Mammary epithelial cell (primary cell): ENCODE results near the gene RBMS3.

Experiments used
- EZH2 ChIP-seq: IDR thresholded peaks from 2 replicates; pipeline ENCODE4 v1.6.1; 2012; ENCODE audit warnings: low read length, inconsistent platforms, borderline replicate concordance
- TF ChIP-seq, protein P1 (sequence below), 2 donors: IDR thresholded peaks in 1 of 2; conservative IDR thresholded peaks in 1 of 2; 2 replicates each; pipeline ENCODE4 v1.5.1; 2011 to 2012; ENCODE audit warnings: inconsistent platforms in 2 of 2, low read length in 2 of 2, mild to moderate bottlenecking in 2 of 2, control low read depth in 1 of 2, low read depth in 1 of 2; ENCODE audit not compliant: insufficient read depth in 1 of 2; ENCODE audit errors: extremely low read depth in 1 of 2

DNA sequence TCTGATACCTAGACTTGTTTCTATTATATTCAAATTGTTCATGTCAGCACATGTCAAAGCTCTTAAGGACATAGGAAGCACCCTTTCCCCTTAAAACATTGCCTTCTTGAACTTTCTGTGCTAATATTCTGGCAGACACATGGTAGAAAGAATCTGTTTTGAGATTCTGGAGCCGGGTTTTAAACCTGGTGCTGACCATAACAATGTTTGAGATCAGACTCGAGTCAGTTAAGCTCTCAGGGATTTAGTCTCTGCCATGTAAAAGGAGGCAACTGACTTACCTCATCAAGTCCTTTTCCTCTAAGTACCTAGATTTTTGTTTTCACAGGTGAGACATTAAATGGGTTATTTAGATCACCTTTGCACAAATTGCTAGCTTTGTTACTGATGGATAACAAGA, 38.9 kb downstream of the RBMS3 start:
- TF ChIP-seq, protein P1, sequence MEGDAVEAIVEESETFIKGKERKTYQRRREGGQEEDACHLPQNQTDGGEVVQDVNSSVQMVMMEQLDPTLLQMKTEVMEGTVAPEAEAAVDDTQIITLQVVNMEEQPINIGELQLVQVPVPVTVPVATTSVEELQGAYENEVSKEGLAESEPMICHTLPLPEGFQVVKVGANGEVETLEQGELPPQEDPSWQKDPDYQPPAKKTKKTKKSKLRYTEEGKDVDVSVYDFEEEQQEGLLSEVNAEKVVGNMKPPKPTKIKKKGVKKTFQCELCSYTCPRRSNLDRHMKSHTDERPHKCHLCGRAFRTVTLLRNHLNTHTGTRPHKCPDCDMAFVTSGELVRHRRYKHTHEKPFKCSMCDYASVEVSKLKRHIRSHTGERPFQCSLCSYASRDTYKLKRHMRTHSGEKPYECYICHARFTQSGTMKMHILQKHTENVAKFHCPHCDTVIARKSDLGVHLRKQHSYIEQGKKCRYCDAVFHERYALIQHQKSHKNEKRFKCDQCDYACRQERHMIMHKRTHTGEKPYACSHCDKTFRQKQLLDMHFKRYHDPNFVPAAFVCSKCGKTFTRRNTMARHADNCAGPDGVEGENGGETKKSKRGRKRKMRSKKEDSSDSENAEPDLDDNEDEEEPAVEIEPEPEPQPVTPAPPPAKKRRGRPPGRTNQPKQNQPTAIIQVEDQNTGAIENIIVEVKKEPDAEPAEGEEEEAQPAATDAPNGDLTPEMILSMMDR (conservative IDR thresholded peaks at IDR 0.05 in 1 of 2, IDR thresholded peaks at IDR 0.05 in 1 of 2; ENCODE audit: extremely low read depth in 1 of 2, insufficient read depth in 1 of 2, low read depth in 1 of 2, low read length in 2 of 2): no peak
- no peak for TF ChIP-seq EZH2
